Islet of Langerhans (tissue), 1 donor: ENCODE data around the gene FOXO6.

ENCODE experiments used
- FAIRE-seq: peaks from one replicate; lab custom pipeline; 2011; peaks lifted over from hg19 to GRCh38; lab: Jason Lieb, UNC

FOXO6 gene

GRCh38 chr1:41409825-41410224 is 48.6 kb downstream of the FOXO6 start:
- no peak for FAIRE-seq

GRCh38 chr1:41410462-41410861 is 49.2 kb downstream of the FOXO6 start:
- FAIRE-seq: no peak

GRCh38 chr1:41411229-41411628 is 50.0 kb downstream of the FOXO6 start:
- FAIRE-seq: no peak

DNA sequence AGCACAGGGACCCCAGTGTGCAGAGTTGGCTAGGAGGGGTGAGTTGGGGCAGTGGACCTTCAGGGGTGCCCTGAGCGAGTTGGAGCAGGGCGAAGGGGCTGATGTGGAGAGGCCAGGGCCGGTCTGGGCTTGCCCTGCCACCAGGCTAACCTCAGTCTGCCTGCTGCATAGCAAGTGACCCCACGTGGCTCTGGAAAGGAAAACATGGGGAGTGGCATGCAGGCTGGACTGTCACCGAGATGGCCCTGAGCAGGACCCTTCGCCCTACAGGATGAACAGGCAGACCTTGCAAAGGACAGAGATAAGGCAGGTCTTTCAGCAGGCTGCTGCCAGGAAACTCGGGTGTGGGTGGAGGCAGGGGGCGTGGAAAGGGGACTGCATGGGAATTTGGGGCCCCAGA is 51.5 kb downstream of the FOXO6 start:
- FAIRE-seq: no peak

DNA sequence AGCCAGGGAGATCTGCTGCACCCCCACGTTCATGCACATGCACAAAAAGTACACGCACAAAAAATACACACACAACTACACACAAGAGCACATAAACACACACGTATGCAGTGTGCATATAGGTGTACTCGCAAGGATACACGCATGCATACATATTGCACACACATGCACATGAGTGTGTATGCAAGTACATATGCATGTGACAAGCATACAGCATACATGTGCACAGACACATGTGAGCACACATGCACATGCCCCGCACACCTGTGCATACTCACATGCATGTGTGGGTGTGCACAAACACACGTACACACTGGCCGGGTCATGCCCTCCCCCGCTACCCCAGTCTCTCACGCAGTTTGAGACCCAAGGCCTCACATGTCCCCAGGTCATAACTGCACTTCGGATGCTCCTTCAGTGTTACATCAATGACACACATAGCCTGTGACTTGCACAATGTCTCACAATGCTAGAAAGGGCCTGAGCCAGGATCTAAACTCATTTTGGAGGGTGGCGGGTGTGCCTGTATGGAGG is 52.6 kb downstream of the FOXO6 start:
- FAIRE-seq: no peak

GRCh38 chr1:41414296-41414695 is 53.1 kb downstream of the FOXO6 start:
- no peak for FAIRE-seq

- no peak for FAIRE-seq
These were observed 53.6 kb downstream of the FOXO6 start for GRCh38 chr1:41414716-41415306.

GRCh38 chr1:41416081-41416480 is 54.8 kb downstream of the FOXO6 start:
- no peak for FAIRE-seq

DNA sequence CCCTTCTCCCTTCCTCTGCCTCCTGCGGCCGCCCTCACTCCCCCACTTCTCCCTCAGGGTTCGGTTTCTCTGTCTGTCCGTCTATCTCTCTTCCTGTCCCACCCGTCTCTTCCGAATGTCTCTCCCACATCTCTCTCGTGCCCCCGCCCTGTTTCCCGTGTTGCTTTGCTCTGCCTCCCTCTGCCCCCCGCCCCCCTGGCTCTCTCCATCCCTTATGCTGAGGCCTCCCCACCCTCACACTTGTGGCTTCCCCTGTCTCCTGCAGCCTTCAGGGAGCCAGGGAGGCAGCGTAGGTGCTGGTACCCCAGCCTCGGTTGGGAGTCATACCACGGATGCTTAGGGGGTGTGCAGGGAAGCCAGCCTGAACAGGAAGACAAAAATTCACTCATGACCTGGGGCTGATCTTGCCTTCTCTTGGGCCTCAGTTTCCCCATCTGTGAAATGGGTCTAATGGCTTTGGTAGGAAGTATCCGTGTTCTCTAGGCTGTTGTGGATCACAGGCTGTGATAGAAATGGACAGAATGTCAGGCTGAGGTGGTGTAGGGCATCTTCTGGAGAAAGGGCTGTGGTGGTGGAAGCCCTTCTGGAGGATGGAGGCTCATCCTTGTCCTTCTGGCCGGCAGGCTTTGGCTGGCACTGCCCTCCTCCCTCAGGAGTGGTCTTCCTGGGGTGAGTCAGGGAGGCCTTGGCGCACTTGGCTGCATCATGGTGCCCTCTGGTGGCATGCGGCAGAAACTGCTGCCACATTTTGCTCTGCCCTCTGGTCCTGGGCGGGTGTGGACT is 55.5 kb downstream of the FOXO6 start:
- no peak for FAIRE-seq

- FAIRE-seq: no peak
These were observed 56.1 kb downstream of the FOXO6 start for GRCh38 chr1:41417335-41417682.

- no peak for FAIRE-seq
These were observed 56.5 kb downstream of the FOXO6 start for GRCh38 chr1:41417746-41418145.

DNA sequence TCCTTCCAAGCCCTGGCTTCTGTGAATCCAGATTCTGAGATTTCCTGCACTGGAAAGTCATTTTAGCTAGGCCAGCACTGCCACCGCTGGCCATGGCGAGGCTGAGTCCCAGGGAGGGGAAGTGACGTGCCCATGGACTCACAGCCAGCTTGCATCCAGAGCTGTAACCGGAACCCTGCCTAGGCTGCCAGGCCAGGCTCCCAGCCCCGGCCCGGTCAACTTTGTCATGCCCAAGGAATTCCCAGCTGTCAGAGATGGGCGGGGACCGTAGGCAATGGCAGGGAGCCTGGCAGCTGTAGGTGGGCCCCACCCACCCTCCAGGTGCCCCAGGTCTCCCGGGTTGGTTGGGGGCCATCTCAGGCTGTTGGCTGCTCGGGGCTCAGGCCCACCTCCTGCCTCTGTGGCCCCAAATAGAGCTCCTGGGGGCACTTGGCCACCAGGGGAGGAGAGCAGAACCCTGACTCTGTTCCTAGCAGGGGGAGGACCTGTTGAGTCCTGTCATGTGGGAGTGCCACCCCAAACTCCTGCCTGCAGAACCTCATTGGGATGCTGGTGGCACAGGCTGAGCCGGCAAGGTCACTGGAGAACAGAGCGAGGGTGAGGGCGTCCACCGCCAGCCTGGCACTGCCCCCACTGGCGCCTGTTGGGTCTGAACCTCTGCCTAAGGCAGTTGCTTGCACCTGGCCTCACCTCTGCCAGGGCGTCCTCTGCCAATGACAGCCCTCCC is 57.8 kb downstream of the FOXO6 start:
- no peak for FAIRE-seq

GRCh38 chr1:41419584-41420295 is 58.5 kb downstream of the FOXO6 start:
- FAIRE-seq: no peak

- no peak for FAIRE-seq
These were observed 59.1 kb downstream of the FOXO6 start for GRCh38 chr1:41420351-41420750.

GRCh38 chr1:41420860-41421259 is 59.6 kb downstream of the FOXO6 start:
- FAIRE-seq: no peak

- FAIRE-seq: no peak
These were observed 61.1 kb downstream of the FOXO6 start for GRCh38 chr1:41422306-41422705.

- no peak for FAIRE-seq
These were observed 62.4 kb downstream of the FOXO6 start for GRCh38 chr1:41423511-41424191.

- no peak for FAIRE-seq
These were observed 63.4 kb downstream of the FOXO6 start for GRCh38 chr1:41424581-41425118.

- FAIRE-seq: no peak
These were observed 64.1 kb downstream of the FOXO6 start for GRCh38 chr1:41425369-41425768.

DNA sequence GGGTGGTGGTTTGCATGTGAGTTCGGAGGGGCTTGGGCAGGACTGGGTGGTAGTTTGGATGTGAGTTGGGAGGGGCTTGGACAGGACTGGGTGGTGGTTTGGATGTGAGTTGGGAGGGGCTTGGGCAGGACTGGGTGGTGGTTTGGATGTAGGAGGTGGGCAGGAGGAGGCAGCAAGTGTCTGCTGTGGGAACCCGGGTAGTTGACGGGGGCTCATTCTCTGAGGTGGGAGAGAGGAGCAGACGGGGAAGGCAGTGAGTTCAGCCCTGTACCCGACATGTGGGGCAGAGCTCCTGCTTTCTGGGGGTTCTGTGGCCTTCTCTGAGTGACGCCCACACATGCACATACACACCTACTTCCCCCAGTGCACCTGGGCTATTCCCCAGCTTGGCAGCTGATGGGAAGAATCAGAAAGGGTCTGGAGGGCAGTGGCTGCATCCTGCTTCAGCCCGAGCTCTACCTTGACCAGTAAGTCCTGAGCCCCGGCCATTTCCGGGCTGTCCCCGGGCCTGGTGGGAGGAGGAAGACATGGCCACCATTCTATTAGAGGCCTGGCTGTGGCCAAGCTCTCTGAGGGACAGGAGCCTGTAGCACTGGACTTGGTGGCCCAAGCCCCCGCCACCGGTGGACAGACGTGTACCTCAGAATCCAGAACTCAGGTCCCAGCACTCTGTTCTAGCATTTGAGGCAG is 65.1 kb downstream of the FOXO6 start:
- FAIRE-seq: no peak
